ENCODE measurements around the gene TIMM22.

GRCh38 chr17:1031711-1032110 lies 34.8 kb downstream of the TIMM22 start:
- TF ChIP-seq CTCF (conservative IDR thresholded peaks at IDR 0.05; ENCODE audit: low read depth, low read length) (no peak), EZH2 (IDR thresholded peaks at IDR 0.05; ENCODE audit: borderline replicate concordance, low read depth, low read length, poor library complexity, severe bottlenecking) (no peak)

All from A673 (cell line).